Ovary (tissue), 3 donors: ENCODE measurements around the gene COASY.

ENCODE experiments used
- CTCF ChIP-seq, 3 donors: fragments of 450-650 bp in 2 of 3; fragments of 200-600 bp in 1 of 3; IDR thresholded peaks; one replicate each; pipeline versions ENCODE4 v1.5.1 to v1.8.0; 2016 to 2022; ENCODE audit warnings: antibody characterized with exemption in 3 of 3, mild to moderate bottlenecking in 1 of 3
- EP300 ChIP-seq: sonication (generic); formaldehyde crosslinking; IDR thresholded peaks from one replicate; pipeline ENCODE4 v1.6.1; 2017; ENCODE audit warnings: antibody characterized with exemption
- POLR2A ChIP-seq: fragments of 450-650 bp; IDR thresholded peaks from one replicate; pipeline ENCODE4 v1.6.1; 2017; ENCODE audit warnings: antibody characterized with exemption, mild to moderate bottlenecking, moderate library complexity
- donor health status: DM: no; HTN: no; CAD: no.

- no peak for TF ChIP-seq POLR2A
- no peak for TF ChIP-seq CTCF (IDR thresholded peaks at IDR 0.05)
- no peak for TF ChIP-seq EP300
These were observed 41.4 kb upstream of the COASY start for GRCh38 chr17:42520540-42520951.
